Smooth muscle cell (in vitro differentiated cells): ENCODE measurements around the gene OCEL1. TPM values are rescaled to one million over a fixed set of nuclear protein-coding genes. Genes with fewer than 3 reads are reported as not detected.

Experiments used
- DNase-seq: peaks from one replicate; lab custom pipeline; 2025; ENCODE audit not compliant: unreplicated experiment; lab: John Stamatoyannopoulos, UW
- H2AFZ ChIP-seq: fragments of 200-600 bp; sonication (generic); 2 replicates; pipeline ENCODE4 v1.6.0; 2016; ENCODE audit warnings: antibody characterized with exemption, low read depth, mild to moderate bottlenecking
- H3F3A ChIP-seq: fragments of 200-600 bp; sonication (generic); 2 replicates; pipeline ENCODE4 v1.6.0; 2017; ENCODE audit warnings: antibody characterized with exemption, low read depth
- H3K27ac ChIP-seq: fragments of 200-600 bp; sonication (generic); 2 replicates; pipeline ENCODE4 v1.5.1; 2016; ENCODE audit warnings: low read depth, mild to moderate bottlenecking
- H3K27me3 ChIP-seq: fragments of 200-600 bp; sonication (generic); 2 replicates; pipeline ENCODE4 v1.6.1; 2016; ENCODE audit warnings: low read depth, mild to moderate bottlenecking
- H3K36me3 ChIP-seq: fragments of 200-600 bp; sonication (generic); 2 replicates; pipeline ENCODE4 v1.5.1; 2016; ENCODE audit warnings: low read depth
- H3K4me1 ChIP-seq: fragments of 200-600 bp; sonication (generic); 2 replicates; pipeline ENCODE4 v1.5.1; 2016; ENCODE audit warnings: low read depth
- H3K4me2 ChIP-seq: fragments of 200-600 bp; sonication (generic); 2 replicates; pipeline ENCODE4 v1.6.0; 2016; ENCODE audit warnings: mild to moderate bottlenecking
- H3K4me3 ChIP-seq: fragments of 200-600 bp; sonication (generic); 2 replicates; pipeline ENCODE4 v1.5.1; 2016; ENCODE audit warnings: mild to moderate bottlenecking
- H3K79me2 ChIP-seq: fragments of 200-600 bp; sonication (generic); 2 replicates; pipeline ENCODE4 v1.6.0; 2016; ENCODE audit warnings: low read depth, mild to moderate bottlenecking
- H3K9ac ChIP-seq: fragments of 200-600 bp; sonication (generic); 2 replicates; pipeline ENCODE4 v1.6.0; 2016; ENCODE audit warnings: low read depth
- H3K9me3 ChIP-seq: fragments of 200-600 bp; sonication (generic); replicated peaks from 2 replicates; pipeline ENCODE4 v1.5.1; 2016; ENCODE audit warnings: low read depth
- H4K20me1 ChIP-seq: fragments of 200-600 bp; sonication (generic); 2 replicates; pipeline ENCODE4 v1.6.0; 2016; ENCODE audit warnings: low read depth
- WGBS: methylation state at CpG from one replicate; pipeline ENCODE4 v1.1.7; 2016; ENCODE audit warnings: low lambda C conversion rate; 5-methylcytosine and 5-hydroxymethylcytosine counted together
- polyA plus RNA-seq: library from polyadenylated mRNA; unstranded; fragments of >200 nt; fragmentation: Nextera tagmentation; extraction: Ambion mirVana; gene quantifications from 2 replicates; pipeline ENCODE4 v1.2.1, GENCODE V29; 2016
- total RNA-seq: library from RNA; depleted of rRNA; stranded (reverse); fragments of >200 nt; gene quantifications from 2 replicates; pipeline ENCODE4 v1.2.3, GENCODE V29; 2014
- TF ChIP-seq, protein P1 (sequence below): fragments of 200-600 bp; sonication (generic); IDR thresholded peaks from 2 replicates; pipeline ENCODE4 v1.5.1; 2017; ENCODE audit warnings: borderline replicate concordance, mild to moderate bottlenecking, antibody characterized with exemption; ENCODE audit not compliant: insufficient read depth, poor library complexity, severe bottlenecking

The OCEL1 gene
- total and polyA plus RNA-seq, 2 experiments from 2014 or later = 2.9 to 34.9 TPM

DNA sequence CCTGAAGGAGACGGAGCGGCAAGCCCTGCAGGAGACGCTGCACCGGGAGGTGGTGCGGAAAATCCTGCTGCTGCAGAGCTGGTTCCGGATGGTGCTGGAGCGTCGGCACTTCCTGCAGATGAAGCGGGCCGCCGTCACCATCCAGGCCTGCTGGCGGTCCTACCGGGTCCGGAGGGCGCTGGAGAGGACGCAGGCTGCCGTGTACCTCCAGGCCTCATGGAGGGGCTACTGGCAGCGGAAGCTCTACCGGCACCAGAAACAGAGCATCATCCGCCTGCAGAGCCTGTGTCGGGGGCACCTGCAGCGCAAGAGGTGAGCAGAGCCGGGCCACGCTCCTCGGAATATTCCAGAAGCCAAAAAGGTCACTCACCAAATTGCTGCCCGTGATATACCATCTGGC is 33.3 kb upstream of the OCEL1 start:
- H3K4me3 ChIP-seq = no peak overlapping the region
- 99% methylated on average over 26 of the region's 26 CpGs for WGBS
- H3K27ac ChIP-seq = no peak overlapping the region
- H3K79me2 ChIP-seq = no peaks in the 10 kb centered on the region
- peaks cover 20% of the 10 kb centered on the region for H3K36me3 ChIP-seq
- no peaks in the 10 kb centered on the region for H3F3A ChIP-seq
- no peak overlapping the region for H2AFZ ChIP-seq
- DNase-seq = no peak
- no peaks in the 10 kb centered on the region for H3K4me1 ChIP-seq
- H3K4me2 ChIP-seq = no peak overlapping the region
- TF ChIP-seq, protein P1, sequence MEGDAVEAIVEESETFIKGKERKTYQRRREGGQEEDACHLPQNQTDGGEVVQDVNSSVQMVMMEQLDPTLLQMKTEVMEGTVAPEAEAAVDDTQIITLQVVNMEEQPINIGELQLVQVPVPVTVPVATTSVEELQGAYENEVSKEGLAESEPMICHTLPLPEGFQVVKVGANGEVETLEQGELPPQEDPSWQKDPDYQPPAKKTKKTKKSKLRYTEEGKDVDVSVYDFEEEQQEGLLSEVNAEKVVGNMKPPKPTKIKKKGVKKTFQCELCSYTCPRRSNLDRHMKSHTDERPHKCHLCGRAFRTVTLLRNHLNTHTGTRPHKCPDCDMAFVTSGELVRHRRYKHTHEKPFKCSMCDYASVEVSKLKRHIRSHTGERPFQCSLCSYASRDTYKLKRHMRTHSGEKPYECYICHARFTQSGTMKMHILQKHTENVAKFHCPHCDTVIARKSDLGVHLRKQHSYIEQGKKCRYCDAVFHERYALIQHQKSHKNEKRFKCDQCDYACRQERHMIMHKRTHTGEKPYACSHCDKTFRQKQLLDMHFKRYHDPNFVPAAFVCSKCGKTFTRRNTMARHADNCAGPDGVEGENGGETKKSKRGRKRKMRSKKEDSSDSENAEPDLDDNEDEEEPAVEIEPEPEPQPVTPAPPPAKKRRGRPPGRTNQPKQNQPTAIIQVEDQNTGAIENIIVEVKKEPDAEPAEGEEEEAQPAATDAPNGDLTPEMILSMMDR = no peak
- H3K9me3 ChIP-seq = no peaks in the 10 kb centered on the region
- H4K20me1 ChIP-seq = no peaks in the 10 kb centered on the region
- H3K9ac ChIP-seq = no peak overlapping the region
- H3K27me3 ChIP-seq = no peaks in the 10 kb centered on the region

DNA sequence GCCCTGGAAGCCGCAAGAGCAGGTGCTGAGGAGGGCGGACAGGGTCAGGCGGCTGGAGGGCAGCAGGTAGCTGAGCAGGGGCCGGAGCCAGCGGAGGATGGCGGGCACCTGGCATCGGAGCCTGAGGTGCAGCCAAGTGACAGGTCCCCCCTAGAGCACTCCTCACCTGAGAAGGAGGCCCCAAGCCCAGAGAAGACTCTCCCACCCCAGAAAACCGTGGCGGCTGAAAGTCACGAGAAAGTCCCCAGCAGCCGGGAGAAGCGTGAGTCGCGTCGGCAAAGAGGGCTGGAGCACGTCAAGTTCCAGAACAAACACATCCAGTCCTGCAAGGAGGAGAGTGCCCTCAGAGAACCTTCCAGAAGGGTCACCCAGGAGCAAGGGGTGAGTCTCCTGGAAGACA is 31.4 kb upstream of the OCEL1 start:
- WGBS = 97% methylated on average over 16 of the region's 16 CpGs
- H3K79me2 ChIP-seq = no peaks in the 10 kb centered on the region
- H3K36me3 ChIP-seq = peaks cover 19% of the 10 kb centered on the region
- no peaks in the 10 kb centered on the region for H3K27me3 ChIP-seq
- H4K20me1 ChIP-seq = no peaks in the 10 kb centered on the region
- H3F3A ChIP-seq = no peaks in the 10 kb centered on the region
- no peak overlapping the region for H3K27ac ChIP-seq
- TF ChIP-seq, protein P1 = no peak
- H3K4me3 ChIP-seq = no peak overlapping the region
- no peaks in the 10 kb centered on the region for H3K4me1 ChIP-seq
- no peak overlapping the region for H2AFZ ChIP-seq
- no peak overlapping the region for H3K4me2 ChIP-seq
- DNase-seq = no peak
- no peak overlapping the region for H3K9ac ChIP-seq
- no peaks in the 10 kb centered on the region for H3K9me3 ChIP-seq

DNA sequence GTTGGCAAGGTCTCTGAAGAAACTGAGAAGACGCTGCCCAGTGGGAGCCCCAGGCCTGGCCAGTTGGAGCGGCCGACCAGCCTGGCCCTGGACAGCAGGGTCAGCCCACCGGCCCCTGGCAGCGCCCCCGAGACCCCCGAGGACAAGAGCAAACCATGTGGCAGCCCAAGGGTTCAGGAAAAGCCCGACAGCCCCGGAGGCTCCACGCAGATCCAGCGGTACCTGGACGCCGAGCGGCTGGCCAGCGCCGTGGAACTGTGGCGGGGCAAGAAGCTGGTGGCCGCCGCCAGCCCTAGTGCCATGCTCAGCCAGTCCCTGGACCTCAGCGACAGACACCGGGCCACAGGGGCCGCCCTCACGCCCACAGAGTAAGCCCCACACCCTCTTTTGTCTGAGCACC is 30.9 kb upstream of the OCEL1 start:
- TF ChIP-seq, protein P1 = no peak
- H3K36me3 ChIP-seq = peaks cover 19% of the 10 kb centered on the region

DNA sequence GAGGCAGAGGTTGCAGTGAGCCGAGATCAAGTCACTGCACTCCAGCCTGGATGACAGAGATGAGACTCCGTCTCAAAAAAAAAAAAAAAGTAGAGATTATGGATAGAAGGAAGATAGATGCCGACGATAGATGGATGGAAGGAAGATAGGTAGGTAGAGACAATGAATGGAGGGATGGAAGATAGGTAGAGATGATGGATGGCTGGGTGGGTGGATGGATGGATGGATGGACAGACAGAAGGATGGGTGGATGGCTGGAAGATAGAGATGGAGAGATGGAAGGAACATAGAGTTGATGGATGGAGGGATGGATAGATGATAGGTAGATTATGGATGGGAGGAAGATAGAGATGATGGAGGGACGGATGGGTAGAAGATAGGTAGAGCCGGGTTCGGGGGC is 29.4 kb upstream of the OCEL1 start:
- Histone ChIP-seq H3F3A (no peaks in the 10 kb centered on the region), H3K9ac (no peak overlapping the region), H3K4me1 (no peaks in the 10 kb centered on the region), H3K27ac (no peak overlapping the region), H3K36me3 (peaks cover 16% of the 10 kb centered on the region), H3K27me3 (no peaks in the 10 kb centered on the region), H3K4me2 (no peak overlapping the region), H2AFZ (no peak overlapping the region), H3K9me3 (no peaks in the 10 kb centered on the region), H3K79me2 (no peaks in the 10 kb centered on the region), H4K20me1 (no peaks in the 10 kb centered on the region), H3K4me3 (no peak overlapping the region)
- WGBS = 99% methylated on average over 7 of the region's 7 CpGs
- TF ChIP-seq, protein P1 = no peak
- no peak for DNase-seq

More for the DNA sequence above, 30.9 kb upstream of the OCEL1 start:
- no peaks in the 10 kb centered on the region for H3K79me2 ChIP-seq
- H2AFZ ChIP-seq = no peak overlapping the region
- DNase-seq = no peak
- no peak overlapping the region for H3K4me3 ChIP-seq
- no peaks in the 10 kb centered on the region for H3K4me1 ChIP-seq
- H3K9me3 ChIP-seq = no peaks in the 10 kb centered on the region
- H3F3A ChIP-seq = no peaks in the 10 kb centered on the region
- H4K20me1 ChIP-seq = no peaks in the 10 kb centered on the region
- H3K27ac ChIP-seq = no peak overlapping the region
- 99% methylated on average over 21 of the region's 23 CpGs for WGBS
- H3K27me3 ChIP-seq = no peaks in the 10 kb centered on the region
- no peak overlapping the region for H3K4me2 ChIP-seq
- H3K9ac ChIP-seq = no peak overlapping the region
